HG03025 (cell line): Measurements from ENCODE around the gene LYPLAL1.
"Not testable (repeated sequence)": the region's sequence is repeated elsewhere in the genome, so short reads cannot be mapped to it uniquely, and the experiment has no call there.

Source experiments
- ATAC-seq: cut with Tn5 transposase; IDR thresholded peaks from one replicate; pipeline ENCODE4 v1.9.1; 2021; ENCODE audit warnings: mild to moderate bottlenecking, moderate library complexity; ENCODE audit not compliant: unreplicated experiment, low FRiP score

LYPLAL1 gene

DNA sequence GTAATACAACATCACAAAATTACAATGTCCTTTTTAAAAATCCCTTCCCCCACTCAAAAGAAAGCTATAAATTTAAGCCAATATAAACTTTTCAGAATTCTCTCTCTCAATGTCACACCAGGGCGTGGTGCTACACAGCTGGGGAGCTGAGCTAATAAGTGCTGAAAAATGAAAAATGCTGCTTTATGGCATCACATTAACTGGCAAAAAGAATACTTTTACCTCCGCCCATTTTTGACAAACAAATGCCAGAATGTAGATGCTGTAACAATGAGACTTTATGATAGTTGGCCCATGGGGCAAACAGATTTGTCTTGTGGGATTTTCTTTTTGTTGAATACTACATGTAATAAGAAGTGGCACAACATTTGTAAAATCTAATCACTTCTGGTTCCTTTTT is 12.7 kb upstream of the LYPLAL1 start:
- no peak for ATAC-seq

DNA sequence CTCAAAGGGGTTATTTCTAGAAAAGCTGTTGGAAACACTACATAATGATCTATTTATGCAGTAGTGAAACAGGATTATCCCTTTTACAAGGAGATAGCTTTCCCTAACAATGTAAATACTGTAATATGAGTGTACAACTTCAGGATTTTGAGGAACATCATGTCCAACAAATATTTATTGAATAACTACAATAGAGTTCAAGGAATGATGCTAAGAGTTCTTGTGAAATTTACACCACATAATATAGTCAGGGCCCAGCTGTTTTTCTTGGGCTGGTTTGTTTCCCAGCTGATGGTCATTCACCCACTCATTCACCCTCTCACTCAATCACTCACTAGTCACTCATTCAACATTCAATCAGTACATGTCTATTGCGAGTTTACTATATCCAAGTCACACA is 12.3 kb upstream of the LYPLAL1 start:
- ATAC-seq = no peak

DNA sequence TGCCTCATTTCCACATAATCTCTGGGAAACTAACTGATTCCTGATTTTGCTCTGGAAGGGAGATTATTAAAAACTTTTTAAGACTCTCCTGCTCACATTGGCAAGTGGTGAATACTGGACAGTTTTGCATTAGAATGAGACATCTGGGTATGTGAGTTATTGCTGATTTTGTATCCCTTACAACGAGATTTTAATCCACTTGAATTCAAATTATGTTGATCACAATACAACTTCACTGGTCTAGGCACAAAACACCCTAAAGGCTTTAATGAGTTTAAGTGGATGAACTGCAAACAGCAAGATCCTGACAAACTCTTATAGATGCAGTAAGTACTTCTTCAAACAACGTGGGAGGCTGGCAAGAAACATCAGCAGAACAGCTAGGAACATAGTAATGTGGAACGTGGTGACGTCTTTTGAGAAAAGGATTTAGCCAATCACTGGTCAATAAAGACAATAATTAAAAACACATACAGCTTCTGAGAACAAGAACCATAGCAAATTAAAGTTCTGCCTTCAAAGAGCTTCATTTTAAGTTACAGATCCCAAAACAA is 10.2 kb upstream of the LYPLAL1 start:
- ATAC-seq = no peak

DNA sequence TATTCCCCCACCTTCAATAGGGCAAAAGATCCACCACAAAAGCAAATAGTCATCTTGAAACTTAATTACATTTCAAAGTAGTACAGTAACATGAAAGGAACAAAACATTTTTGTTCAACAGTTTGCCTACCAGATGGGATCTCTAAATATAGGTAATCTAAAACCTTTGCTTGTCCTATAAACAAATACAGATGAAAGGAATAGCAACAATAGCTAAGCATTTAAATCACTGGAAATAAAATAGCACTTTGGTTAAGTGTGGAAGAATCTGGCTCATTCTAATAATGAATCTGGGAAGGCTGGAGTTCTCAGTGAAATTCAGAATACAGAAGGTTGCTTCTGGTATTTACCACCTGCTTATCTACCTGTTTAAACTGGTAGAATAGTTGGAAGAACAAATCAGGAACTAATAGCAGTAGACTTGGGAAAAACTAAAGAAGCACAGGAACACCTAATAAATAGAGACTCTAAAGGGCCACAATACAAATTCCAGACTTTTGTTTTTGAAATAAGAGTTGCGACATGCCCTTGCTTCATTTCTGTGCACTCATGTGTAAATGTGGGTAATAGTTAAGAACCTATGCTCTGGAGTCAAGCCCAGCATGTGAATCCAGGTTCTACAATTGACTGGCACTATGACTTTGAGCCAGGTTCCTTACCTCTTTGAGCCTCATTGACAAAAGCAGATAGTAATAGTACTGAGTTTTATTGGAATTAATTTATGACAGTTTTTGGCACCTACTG is 2.3 kb upstream of the LYPLAL1 start:
- ATAC-seq = no peak

DNA sequence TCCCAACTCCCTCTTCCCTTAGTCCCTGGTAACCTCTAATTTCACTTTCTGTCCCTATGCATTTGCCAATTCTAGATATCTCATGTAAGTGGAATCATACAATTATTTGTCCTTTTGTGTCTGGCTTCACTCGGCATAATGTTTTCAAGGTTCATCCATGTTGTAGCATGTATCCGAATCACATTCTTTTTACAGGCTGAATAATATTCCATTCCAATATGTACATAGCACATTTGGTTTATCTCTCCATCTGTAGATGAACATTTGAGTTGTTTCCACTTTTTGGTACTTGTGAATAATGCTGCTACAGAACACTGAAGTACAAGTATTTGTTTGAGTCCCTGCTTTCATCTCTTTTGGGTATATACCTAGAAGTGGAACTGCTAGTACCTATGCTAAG is 857 bp upstream of the LYPLAL1 start:
- ATAC-seq = no peak

DNA sequence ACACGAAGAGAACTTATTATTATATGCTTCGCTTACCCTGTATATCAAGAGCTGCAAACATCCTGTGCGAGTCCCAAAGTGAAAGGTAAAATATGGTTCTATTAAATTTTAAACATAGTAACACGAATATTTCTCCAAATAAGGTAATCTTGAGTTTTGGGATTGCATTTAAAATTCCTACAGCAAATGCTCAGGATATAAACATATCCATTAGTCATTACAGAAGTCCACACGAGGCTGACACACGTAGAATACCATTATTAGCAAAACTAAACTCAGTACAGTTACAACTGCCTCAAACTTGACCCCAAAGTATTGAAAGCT is 282 bp upstream of the LYPLAL1 start:
- peak; percentile 6 for ATAC-seq

DNA sequence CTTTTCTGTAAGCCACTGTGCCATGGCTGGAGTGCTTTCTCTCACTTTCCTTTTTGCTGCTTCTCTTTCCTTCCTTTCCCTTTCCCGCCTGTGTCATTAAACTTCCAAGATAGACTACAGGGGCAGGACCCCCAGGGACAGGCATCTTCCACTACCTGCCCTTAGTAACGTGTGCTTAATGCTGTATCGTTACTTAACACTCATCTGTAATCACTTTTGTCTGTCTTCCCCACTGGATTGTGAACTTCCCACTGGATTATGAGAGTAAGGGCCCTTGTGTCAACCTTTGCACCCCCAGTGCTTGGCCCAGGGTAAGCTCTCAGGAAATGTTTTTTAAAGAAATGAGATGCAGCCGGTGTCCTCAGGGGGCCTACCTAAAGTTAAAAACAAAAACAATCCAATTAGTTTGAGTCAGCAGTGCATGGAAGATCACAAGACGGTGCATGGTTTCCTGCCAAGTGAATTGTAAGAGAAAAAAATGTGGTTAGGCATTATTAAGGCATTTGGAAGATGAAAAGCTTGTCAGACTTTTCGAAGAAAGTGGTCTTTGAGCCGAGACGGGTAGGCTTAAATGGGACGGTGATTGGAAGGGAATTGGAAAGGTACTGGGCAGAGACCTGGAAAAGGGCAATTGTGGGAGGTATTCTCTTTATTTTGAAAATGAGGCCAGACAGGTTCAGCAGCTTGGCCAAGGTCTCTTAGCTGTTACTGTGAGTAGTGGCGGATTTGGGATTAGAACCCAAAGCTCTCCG is 958 bp downstream of the LYPLAL1 start:
- ATAC-seq = no peak

DNA sequence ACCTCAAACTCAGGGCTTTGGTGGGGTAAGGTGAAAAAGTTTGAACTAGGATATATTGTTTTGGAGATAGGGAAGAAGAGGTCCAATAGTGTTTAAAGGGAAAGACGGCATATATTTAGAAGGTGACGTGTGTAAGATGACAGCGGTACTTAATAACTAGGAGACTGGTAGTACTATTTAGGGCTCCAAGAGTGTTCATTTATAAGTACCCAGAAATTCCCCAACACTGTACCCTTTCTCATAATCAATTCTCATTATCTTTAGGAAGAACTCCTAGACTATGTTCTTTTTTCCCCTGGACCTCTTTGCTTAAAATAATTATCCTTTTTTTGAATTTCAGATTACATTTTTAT is 1.5 kb downstream of the LYPLAL1 start:
- no peak for ATAC-seq

DNA sequence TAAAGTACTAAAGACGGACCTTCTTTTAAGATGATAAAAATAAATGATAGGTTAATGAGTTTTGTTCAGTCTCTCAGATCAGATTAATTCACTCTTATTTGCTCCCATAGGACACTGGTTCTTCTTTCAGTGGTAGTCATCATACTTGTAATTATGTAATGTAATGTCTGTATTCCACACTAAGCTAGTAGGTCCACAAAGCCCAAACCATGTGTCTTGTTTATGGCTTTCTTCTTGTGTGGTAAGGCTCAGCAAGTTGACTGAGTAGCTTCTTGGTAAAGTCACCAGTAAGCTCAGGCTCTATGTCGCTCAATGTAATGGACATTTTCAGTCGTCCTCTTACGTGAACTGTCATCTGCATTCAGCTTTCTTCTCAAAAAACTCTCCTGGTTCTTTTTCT is 2.5 kb downstream of the LYPLAL1 start:
- no peak for ATAC-seq

DNA sequence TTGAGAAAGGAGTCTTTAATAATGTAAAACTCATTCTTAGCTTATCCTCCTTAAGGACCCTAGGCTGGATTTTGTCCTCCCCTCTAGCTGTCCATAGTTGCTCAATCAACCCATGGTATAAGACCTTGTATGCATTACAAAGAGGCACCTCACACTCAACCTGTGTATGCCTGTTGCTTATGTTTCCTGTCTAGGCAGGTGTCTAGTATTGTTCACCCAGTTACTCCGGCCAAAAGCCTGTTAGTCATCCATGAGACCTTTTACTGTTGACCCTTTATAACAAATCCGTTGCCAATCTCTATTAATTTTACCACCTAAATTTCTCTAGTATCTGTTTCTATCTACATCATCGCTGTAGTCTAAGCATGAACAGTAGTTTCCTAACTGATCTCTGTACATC is 3.7 kb downstream of the LYPLAL1 start:
- peak; percentile 31 for ATAC-seq

DNA sequence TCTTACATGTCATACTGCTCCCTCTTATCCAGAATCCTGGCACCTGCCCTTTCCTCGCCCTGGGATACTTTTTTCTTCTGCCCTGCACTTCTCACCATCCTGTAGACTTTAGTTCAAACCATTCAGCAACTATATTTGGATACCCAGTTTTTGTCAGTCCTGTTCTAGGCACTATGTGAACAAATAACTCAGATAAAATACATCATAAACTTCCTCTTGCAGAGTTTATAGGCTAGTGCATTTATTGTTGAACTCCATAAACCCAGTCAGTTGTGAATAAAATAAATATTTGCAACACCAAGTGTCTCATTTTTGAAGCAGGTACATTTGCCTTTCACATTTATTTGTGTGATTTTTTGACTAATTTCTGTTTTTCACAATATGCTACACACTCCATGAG is 4.3 kb downstream of the LYPLAL1 start:
- ATAC-seq = no peak

DNA sequence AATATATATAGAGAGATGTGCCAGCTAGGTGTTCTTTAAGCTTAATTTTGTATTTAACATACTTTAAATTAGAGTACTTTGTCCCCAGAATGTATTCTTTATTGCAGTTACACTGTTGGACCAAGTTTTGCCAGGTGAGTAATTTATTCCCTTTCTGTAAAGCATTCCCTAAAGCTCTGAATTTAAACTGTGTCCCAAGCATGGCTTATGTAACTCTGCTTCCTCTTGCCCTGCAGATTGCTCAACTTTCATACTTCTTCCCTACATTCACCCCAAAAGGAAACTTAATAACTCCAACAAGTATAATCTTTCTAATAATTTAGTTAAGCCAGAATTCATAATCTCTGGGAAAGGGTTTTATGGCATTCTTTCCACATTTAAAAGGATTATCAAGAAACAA is 5.6 kb downstream of the LYPLAL1 start:
- no peak for ATAC-seq

DNA sequence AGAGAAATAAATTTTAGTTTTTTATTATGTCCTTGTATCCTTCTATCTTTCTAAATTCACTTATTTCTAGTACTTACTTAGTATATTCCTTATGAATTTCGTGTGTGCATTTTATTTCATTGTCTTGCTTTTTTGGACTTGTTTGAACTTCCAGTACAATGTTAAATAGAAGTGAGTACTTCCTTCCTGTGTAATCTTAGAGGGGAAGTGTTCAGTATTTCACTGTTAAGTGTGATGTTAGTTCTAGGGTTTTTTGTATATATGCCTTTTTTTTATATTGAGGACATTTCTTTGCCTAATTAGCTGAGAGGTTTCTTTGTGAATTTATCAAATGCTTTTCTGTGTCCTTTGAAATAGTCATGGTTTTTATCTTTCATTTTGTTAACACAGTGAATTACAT is 10.7 kb downstream of the LYPLAL1 start:
- no peak for ATAC-seq

DNA sequence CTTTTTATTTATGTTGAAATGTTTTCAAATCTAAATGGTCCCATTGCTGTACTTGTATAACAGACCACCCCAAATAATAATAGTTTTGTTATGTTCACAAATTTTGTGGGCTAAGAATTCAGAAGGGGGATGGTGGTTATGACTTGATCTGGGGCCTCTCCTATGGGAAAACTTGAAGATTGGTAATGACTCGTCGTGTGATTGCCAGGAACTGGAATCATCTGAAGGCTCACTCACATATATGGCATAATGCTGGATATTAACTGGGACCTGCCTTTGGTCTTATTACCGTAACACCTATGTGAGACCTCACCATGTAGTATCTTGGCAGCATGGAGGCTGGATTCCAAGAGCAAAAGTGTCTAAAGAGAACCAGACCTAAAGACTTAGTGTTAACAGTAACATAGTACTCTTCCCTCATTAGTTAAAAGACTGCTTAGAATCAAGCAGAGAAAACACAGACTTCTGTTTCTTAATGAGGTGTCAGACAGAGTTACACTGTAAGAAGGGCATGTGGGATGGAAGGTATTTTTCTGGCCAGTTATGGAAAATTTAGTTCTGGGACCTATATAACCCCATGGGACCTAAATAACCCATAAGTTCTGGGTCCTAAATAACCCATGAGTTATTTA is 11.9 kb downstream of the LYPLAL1 start:
- ATAC-seq = no peak

DNA sequence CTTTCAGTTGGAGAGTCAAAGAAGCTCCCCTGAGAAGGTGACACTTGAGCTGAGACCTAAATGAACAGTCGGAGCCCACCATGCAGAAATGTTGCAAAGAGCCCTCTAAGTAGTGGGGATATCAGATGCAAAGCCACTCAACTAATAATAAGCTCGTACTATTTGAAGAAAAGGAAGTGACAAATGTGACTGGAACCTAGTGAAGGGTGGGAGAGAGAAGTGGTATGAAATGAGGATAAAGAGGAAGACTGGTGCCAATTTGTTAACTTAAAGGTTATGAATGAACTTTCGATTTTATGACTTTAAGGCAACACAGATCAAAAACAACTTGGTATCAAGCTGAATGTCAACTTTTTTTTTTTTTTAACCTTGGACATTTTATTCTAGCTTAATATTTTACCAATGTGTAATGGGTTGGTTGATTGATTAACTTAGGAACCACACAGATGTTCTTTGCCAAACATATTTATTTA is 14.7 kb downstream of the LYPLAL1 start:
- no peak for ATAC-seq

DNA sequence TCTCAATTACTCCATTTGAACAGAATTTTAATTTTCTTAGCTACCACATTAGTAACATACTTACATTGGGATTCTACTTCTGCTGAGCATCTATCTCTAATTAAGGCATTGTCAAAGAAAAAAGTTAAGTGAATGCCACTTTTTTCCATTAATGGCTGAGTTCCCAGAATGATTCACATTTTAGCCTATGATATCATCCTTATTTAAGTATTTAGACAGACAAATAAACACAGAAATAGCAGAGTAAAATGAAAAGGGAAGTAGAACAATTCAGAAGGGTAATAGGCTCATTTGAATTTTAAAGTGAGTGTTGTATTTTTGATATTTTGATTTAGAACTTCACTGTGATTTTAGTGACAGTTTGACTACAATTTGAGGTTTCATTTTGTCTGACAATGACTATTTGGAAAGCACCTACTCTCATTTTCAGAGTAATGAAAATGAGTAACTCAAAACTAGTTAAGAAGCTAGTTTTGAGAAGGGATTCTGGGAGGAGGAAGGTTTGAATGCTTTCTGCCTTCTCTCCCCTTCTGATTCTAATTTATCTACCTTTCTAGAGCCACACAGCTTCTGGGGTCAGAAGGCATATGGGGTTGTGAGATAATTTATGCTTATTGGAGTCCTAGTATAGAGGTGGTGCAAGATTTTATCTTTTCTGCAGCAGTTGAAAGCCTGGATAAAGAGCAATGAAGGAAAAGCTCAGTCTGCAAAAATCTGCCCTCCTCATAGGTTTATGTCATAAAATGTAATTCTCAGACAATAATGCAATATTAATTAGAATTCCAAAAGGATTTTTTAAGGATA is 15.5 kb downstream of the LYPLAL1 start:
- peak; percentile 64 for ATAC-seq

DNA sequence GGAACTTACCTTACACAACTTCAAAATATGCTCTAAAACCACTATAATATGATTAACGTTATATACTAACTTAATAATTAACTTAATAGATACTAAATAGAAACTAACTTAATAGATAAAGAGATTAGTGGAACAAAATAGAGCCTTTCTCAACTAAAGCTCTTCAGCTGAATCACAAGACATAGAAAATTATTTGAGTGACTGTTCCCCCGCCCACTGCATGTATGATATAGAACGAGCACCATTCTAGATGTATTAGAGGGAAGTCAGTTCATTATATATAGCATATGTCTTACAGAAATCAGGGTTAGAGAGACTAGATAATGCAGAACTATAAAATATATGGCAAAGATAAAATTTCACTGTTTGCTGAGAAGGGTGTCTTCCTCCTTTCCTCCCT is 16.3 kb downstream of the LYPLAL1 start:
- no peak for ATAC-seq

DNA sequence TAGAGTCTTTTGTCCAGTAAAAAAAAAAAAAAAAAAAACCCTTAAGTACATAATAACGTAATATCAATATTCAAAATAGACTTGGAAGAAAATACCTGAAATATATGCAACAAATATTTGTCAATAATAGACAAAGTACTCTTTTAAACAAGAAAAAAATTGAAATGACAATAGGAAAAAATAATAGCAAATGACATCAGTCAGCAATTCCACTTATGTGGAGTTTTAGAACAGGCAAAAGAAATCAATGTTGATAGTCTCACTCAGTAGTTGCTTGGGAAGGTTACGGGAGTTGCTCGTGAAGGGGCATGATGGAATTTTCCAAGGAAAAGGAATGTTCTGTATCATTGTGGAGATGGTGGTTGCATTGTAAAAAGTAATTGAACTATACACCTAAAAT is 16.9 kb downstream of the LYPLAL1 start:
- ATAC-seq = no peak

DNA sequence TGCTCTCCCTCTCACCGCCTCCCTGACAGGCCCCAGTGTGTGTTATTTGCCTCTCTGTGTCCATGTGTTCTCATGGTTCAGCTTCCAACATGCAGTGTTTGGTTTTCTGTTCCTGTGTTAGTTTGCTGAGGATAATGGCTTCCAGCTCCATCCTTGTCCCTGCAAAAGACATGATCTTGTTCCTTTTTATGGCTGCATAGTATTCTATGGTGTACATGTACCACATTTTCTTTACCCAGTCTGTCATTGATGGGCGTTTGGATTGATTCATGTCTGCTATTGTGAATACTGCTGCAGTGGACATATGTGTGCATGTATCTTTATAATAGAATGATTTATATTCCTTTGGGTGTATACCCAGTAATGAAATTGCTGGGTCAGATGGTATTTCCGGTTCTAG is 22.2 kb downstream of the LYPLAL1 start:
- not testable (repeated sequence) for ATAC-seq

DNA sequence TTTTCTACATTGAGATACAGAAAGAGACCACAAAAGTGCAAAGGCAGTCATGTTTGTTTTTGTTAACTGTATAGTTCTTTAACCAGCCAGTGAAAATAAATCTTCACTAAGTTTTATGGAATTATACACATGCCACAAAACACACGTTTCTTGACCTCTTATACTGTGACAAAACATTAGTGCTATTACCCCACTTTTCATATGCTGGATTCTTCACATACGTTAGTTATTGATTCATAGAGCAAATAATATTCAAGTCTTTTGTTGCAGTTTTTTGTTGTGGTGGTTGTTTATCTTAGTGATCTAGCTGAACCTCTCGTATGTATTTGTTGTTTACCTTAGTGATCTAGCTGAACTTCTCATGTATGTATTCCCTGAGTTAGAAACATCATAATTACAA is 28.0 kb downstream of the LYPLAL1 start:
- no peak for ATAC-seq

DNA sequence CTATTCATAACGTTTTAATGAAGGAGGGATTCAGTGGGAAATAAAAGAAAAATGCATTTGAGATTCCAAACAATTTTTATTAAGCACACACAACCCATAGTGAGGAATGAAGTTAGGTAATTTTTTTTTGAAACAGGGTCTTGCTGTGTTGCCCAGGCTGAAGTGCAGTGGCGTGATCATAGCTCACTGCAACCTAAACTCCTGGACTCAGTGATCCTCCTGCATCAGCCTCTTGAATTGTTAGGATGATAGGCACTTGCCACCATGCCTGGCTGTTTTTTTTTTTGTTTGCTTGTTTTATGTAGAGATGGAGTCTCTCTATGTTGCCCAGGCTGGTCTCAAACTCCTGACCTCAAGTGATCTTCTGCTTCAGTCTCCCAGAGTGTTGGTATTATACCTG is 28.9 kb downstream of the LYPLAL1 start:
- no peak for ATAC-seq
